Upper lobe of right lung (tissue), 1 donor: Measurements from ENCODE around the gene OSBPL9. TPM values are rescaled to one million over a fixed set of nuclear protein-coding genes. Genes with fewer than 3 reads are reported as not detected.

ENCODE experiments used
- ATAC-seq: fragments of 200-7000 bp; cut with Tn5 transposase; one replicate; pipeline ENCODE4 v1.9.1; 2020; ENCODE audit warnings: mild to moderate bottlenecking, moderate library complexity
- DNase-seq: peaks from one replicate; pipeline ENCODE4 v3.0.0-alpha.2; 2020
- H3K27ac ChIP-seq: fragments of 200-600 bp; one replicate; pipeline ENCODE4 v1.8.0; 2022
- H3K27me3 ChIP-seq: fragments of 200-600 bp; one replicate; pipeline ENCODE4 v1.8.0; 2022; ENCODE audit warnings: mild to moderate bottlenecking
- H3K36me3 ChIP-seq: fragments of 200-600 bp; one replicate; pipeline ENCODE4 v1.8.0; 2022
- H3K4me1 ChIP-seq: fragments of 200-600 bp; one replicate; pipeline ENCODE4 v1.8.0; 2022
- H3K4me3 ChIP-seq: fragments of 200-600 bp; one replicate; pipeline ENCODE4 v1.8.0; 2022; ENCODE audit warnings: mild to moderate bottlenecking
- H3K9me3 ChIP-seq: fragments of 200-600 bp; one replicate; pipeline ENCODE4 v1.8.0; 2022
- CTCF ChIP-seq: fragments of 200-600 bp; IDR thresholded peaks from one replicate; pipeline ENCODE4 v1.8.0; 2022; ENCODE audit warnings: antibody characterized with exemption
- intact Hi-C: fragments of 100-400 bp; cut with DNase I; formaldehyde crosslinking; loops from one replicate; pipeline ENCODE4 v1.11.0; 2022
- total RNA-seq: library from RNA; stranded (reverse); fragmentation: NEBNext Ultra II Directional; extraction: Animal tissue kit (Norgen Biotek cat#: 25700); gene quantifications from one replicate; pipeline ENCODE4 v1.2.1, GENCODE V29; 2021
- donor health status: DM: no; HTN: yes; CAD: no; lungs with severe emphysema.

The OSBPL9 gene
- total RNA-seq, 1 donor from 2014 or later = 72.7 TPM

- DNase-seq = no peak
- no peak for TF ChIP-seq CTCF
- H3K36me3 ChIP-seq = no peaks in the 10 kb centered on the region
- H3K9me3 ChIP-seq = no peaks in the 10 kb centered on the region
- no peak for ATAC-seq
- H3K4me3 ChIP-seq = no peak overlapping the region
- intact Hi-C loops = no loop called here
- H3K27me3 ChIP-seq = no peaks in the 10 kb centered on the region
- H3K27ac ChIP-seq = no peak overlapping the region
- no peaks in the 10 kb centered on the region for H3K4me1 ChIP-seq
Measured at GRCh38 chr1:51679435-51679834, 62.5 kb downstream of the OSBPL9 start.

GRCh38 chr1:51684776-51685175 is 67.9 kb downstream of the OSBPL9 start:
- intact Hi-C loops = no loop called here
- H3K36me3 ChIP-seq = no peaks in the 10 kb centered on the region

GRCh38 chr1:51686450-51686849 is 69.6 kb downstream of the OSBPL9 start:
- H3K4me3 ChIP-seq = no peak overlapping the region
- peaks cover 28% of the 10 kb centered on the region for H3K4me1 ChIP-seq
- intact Hi-C loops = no loop called here
- DNase-seq = no peak
- no peak overlapping the region for H3K27ac ChIP-seq
- ATAC-seq = no peak
- H3K9me3 ChIP-seq = no peaks in the 10 kb centered on the region
- H3K27me3 ChIP-seq = no peaks in the 10 kb centered on the region
- no peak for TF ChIP-seq CTCF
- no peaks in the 10 kb centered on the region for H3K36me3 ChIP-seq

More at GRCh38 chr1:51684776-51685175, 67.9 kb downstream of the OSBPL9 start:
- no peak for DNase-seq
- H3K4me1 ChIP-seq = peaks cover 13% of the 10 kb centered on the region
- ATAC-seq = no peak
- no peaks in the 10 kb centered on the region for H3K27me3 ChIP-seq
- no peaks in the 10 kb centered on the region for H3K9me3 ChIP-seq
- H3K4me3 ChIP-seq = no peak overlapping the region
- no peak overlapping the region for H3K27ac ChIP-seq
- TF ChIP-seq CTCF = no peak

- H3K27me3 ChIP-seq = no peaks in the 10 kb centered on the region
- TF ChIP-seq CTCF = no peak
- DNase-seq (no peak), ATAC-seq (no peak)
- peaks cover 28% of the 10 kb centered on the region for H3K4me1 ChIP-seq
- H3K9me3 ChIP-seq = no peaks in the 10 kb centered on the region
- intact Hi-C loops = no loop called here
- H3K27ac ChIP-seq = peak overlapping the region; percentile 19
- no peak overlapping the region for H3K4me3 ChIP-seq
- H3K36me3 ChIP-seq = no peaks in the 10 kb centered on the region
Measured at GRCh38 chr1:51689075-51689440, 72.2 kb downstream of the OSBPL9 start.

DNA sequence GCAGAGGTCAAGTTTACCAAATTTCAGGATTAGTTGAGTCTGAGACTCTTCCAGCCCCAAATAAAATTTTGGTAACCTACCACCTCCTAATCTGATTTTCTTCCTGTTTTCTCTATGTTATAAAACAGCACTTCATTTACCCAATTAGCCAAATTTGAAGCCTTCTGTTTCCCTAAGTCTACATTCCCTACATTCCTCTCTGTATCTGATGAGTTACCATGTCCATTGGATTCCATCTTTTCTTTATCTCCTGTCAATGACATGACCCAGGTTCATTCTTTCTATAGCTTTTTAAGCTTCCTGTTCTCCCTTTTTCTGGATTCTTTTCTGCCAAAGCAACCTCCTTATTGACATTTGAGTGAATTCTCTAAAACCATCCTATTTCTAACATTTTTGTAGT is 72.8 kb downstream of the OSBPL9 start:
- Histone ChIP-seq H3K36me3 (no peaks in the 10 kb centered on the region), H3K4me1 (peaks cover 28% of the 10 kb centered on the region), H3K9me3 (no peaks in the 10 kb centered on the region), H3K27ac (no peak overlapping the region), H3K27me3 (no peaks in the 10 kb centered on the region), H3K4me3 (no peak overlapping the region)
- no peak for TF ChIP-seq CTCF
- no peak for DNase-seq
- intact Hi-C loops = no loop called here
- no peak for ATAC-seq

GRCh38 chr1:51690285-51690961 is 73.5 kb downstream of the OSBPL9 start:
- H3K27me3 ChIP-seq = no peaks in the 10 kb centered on the region

More at GRCh38 chr1:51690285-51690961, 73.5 kb downstream of the OSBPL9 start:
- Histone ChIP-seq H3K36me3 (no peaks in the 10 kb centered on the region), H3K27ac (no peak overlapping the region), H3K9me3 (no peaks in the 10 kb centered on the region), H3K4me3 (no peak overlapping the region), H3K4me1 (peaks cover 28% of the 10 kb centered on the region)
- intact Hi-C loops = no loop called here
- DNase-seq (no peak), ATAC-seq (peak; percentile 71)
- TF ChIP-seq CTCF = no peak
